IMR-90 (cell line): ENCODE measurements around the gene DNM1.

Source experiments
- BHLHE40 ChIP-seq: fragments of 150-350 bp; IDR thresholded peaks from 2 replicates; pipeline ENCODE4 v1.6.1; 2016; ENCODE audit warnings: mild to moderate bottlenecking, low read depth, low read length
- CEBPB ChIP-seq: IDR thresholded peaks from 2 replicates; pipeline ENCODE4 v1.6.1; 2012; ENCODE audit warnings: low read depth, low read length, improper control_type of control experiment
- CHD1 ChIP-seq: IDR thresholded peaks from 2 replicates; pipeline ENCODE4 v1.6.1; 2012; ENCODE audit warnings: low read depth, low read length, improper control_type of control experiment
- CTCF ChIP-seq: conservative IDR thresholded peaks from 2 replicates; pipeline ENCODE4 v1.5.1; 2012; ENCODE audit warnings: mild to moderate bottlenecking, low read depth, low read length, improper control_type of control experiment
- POLR2A ChIP-seq: IDR thresholded peaks from 2 replicates; pipeline ENCODE4 v1.6.1; 2012; ENCODE audit warnings: mild to moderate bottlenecking, low read depth, low read length
- RAD21 ChIP-seq: IDR thresholded peaks from 2 replicates; pipeline ENCODE4 v1.6.1; 2012; ENCODE audit warnings: low read length, improper control_type of control experiment
- RCOR1 ChIP-seq: IDR thresholded peaks from 2 replicates; pipeline ENCODE4 v1.6.1; 2012; ENCODE audit warnings: mild to moderate bottlenecking, low read length, improper control_type of control experiment; ENCODE audit not compliant: insufficient replicate concordance
- RFX5 ChIP-seq: IDR thresholded peaks from 2 replicates; pipeline ENCODE4 v1.8.0; 2012; ENCODE audit warnings: low read depth, mild to moderate bottlenecking, low read length, moderate library complexity
- TF ChIP-seq, protein P1 (sequence below): fragments of 150-350 bp; IDR thresholded peaks from 2 replicates; pipeline ENCODE4 v1.6.1; 2016; ENCODE audit warnings: low read depth, mild to moderate bottlenecking, low read length, moderate library complexity, borderline replicate concordance
- TF ChIP-seq, protein P2 (sequence below): fragments of 150-350 bp; IDR thresholded peaks from 2 replicates; pipeline ENCODE4 v1.6.1; 2017; ENCODE audit warnings: mild to moderate bottlenecking, antibody characterized with exemption, low read length, low read depth

DNA sequence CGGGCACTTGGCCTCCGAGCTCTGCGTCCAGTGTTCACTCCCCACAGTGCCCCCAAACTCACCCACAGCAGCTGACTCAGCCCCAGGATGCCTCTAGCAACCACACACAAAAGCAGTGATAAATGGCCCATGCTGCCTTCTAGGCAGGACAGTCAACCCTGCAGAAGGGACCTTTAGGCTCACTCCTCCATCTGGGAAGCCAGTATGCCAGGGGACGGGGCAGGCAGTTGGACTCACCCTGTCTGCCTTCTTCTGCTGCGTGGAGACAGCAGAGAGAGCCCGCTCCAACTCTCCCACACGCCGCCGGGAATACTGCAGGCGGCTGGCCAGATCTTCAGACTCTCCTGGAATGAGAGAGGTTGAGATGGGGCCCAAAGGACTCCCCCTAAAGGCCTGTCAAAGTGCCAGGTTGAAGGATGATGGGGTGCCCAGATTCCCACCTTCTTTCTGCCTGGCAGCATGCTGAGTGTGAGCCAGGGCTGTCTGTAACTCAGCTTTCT, 62.2 kb downstream of the DNM1 start:
- TF ChIP-seq CTCF (no peak), BHLHE40 (no peak), POLR2A (no peak), RAD21 (no peak), CEBPB (no peak), RFX5 (no peak), CHD1 (no peak), RCOR1 (no peak)
- TF ChIP-seq, protein P1, sequence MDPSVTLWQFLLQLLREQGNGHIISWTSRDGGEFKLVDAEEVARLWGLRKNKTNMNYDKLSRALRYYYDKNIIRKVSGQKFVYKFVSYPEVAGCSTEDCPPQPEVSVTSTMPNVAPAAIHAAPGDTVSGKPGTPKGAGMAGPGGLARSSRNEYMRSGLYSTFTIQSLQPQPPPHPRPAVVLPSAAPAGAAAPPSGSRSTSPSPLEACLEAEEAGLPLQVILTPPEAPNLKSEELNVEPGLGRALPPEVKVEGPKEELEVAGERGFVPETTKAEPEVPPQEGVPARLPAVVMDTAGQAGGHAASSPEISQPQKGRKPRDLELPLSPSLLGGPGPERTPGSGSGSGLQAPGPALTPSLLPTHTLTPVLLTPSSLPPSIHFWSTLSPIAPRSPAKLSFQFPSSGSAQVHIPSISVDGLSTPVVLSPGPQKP = no peak
- TF ChIP-seq, protein P2, sequence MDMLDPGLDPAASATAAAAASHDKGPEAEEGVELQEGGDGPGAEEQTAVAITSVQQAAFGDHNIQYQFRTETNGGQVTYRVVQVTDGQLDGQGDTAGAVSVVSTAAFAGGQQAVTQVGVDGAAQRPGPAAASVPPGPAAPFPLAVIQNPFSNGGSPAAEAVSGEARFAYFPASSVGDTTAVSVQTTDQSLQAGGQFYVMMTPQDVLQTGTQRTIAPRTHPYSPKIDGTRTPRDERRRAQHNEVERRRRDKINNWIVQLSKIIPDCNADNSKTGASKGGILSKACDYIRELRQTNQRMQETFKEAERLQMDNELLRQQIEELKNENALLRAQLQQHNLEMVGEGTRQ = no peak
